ENCODE results near the gene NAA16. TPM values are rescaled to one million over a fixed set of nuclear protein-coding genes. Genes with fewer than 3 reads are reported as not detected.
A peak's percentile ranks its signal among the peaks of the same experiment; 100 is the strongest.

NAA16 gene
- 4.4 and 7.4 TPM in 2 replicates for polyA plus RNA-seq (2012; rRNA removed)
- 5.3 and 5.6 TPM in 2 replicates for polyA plus RNA-seq (2012; cell fraction: cytosol; rRNA removed)
- 13.8 and 23.4 TPM in 2 replicates for polyA plus RNA-seq (2012; cell fraction: nucleus; rRNA removed)

DNA sequence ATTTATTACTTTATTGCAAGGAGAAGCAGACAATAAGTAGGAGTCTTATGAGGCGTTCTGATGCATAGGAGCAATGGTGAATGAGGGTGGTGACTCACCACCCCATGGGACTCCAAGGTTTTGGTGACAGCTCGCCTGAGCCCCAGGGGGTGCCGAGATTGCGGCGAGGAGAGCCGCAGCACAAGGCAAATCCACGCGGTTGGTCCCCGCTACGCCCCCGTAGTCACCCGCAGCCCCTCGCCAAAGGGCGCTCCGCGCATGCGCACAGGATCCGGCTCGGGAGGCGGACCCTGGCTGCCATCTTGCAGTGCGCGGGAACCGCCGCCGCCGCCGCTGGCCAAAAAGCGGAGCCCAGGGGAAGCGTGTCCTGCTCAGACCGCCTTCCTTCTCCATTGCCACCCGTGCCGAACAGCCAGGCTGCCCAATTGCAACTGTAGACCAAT, at the start of gene NAA16:
TSS of gene NAA16 (plus strand) at position 305 of the 443 bp plus-strand sequence. CDS start 262 bp downstream, outside the sequence.
- Histone ChIP-seq H3K36me3 (replicated peaks in 1 of 2; ENCODE audit: control insufficient read depth in 1 of 2, insufficient read depth in 2 of 2, low read length in 1 of 2) (no peaks in the 10 kb centered on the region), H4K20me1 (ENCODE audit: insufficient read depth) (peaks cover 30% of the 10 kb centered on the region), H3K4me2 (peak within 1 kb of the TSS; percentile 69), H3K9me2 (no peaks in the 10 kb centered on the region), H3K9ac (peak within 1 kb of the TSS; percentile 95), H3K4me3 (ENCODE audit: low read depth in 2 of 2, low read length in 1 of 2) (peak within 1 kb of the TSS; percentile 81 to 88), H3K79me2 (ENCODE audit: insufficient read depth) (peaks cover 47% of the 10 kb centered on the region), H2AFZ (ENCODE audit: low read depth) (peak within 1 kb of the TSS; percentile 93), H3K4me1 (ENCODE audit: control insufficient read depth in 1 of 2, insufficient read depth in 2 of 2, low read depth in 1 of 2, low read length in 1 of 2) (peaks cover 10 to 18% of the 10 kb centered on the region in 2 experiments), H3K27me3 (ENCODE audit: insufficient read depth) (no peaks in the 10 kb centered on the region), H3K9me3 (no peaks in the 10 kb centered on the region), H3K27ac (ENCODE audit: low read depth in 2 of 2, low read length in 1 of 2) (peak within 1 kb of the TSS; percentile 87 to 90), H3F3A (replicated peaks; ENCODE audit: insufficient read depth) (peaks cover 5% of the 10 kb centered on the region)
- 0% methylated on average over 11 of the region's 32 CpGs for WGBS (ENCODE audit: low lambda C conversion rate)
- ChIA-PET CTCF (no interaction called here), POLR2A (no interaction called here)
- DNase-seq: peak; percentile 99
- no peak for TF ChIP-seq TEAD4 (IDR thresholded peaks at IDR 0.05; ENCODE audit: borderline replicate concordance, insufficient read depth)
- no peak for TF ChIP-seq RFX5 (IDR thresholded peaks at IDR 0.05; ENCODE audit: low read length)
- TF ChIP-seq, protein P1, sequence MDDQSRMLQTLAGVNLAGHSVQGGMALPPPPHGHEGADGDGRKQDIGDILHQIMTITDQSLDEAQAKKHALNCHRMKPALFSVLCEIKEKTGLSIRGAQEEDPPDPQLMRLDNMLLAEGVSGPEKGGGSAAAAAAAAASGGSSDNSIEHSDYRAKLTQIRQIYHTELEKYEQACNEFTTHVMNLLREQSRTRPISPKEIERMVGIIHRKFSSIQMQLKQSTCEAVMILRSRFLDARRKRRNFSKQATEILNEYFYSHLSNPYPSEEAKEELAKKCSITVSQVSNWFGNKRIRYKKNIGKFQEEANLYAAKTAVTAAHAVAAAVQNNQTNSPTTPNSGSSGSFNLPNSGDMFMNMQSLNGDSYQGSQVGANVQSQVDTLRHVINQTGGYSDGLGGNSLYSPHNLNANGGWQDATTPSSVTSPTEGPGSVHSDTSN (IDR thresholded peaks at IDR 0.05): 0 out of 2 replicates have a peak, but pooled peaks have one; percentile 8
- TF ChIP-seq, protein P2, sequence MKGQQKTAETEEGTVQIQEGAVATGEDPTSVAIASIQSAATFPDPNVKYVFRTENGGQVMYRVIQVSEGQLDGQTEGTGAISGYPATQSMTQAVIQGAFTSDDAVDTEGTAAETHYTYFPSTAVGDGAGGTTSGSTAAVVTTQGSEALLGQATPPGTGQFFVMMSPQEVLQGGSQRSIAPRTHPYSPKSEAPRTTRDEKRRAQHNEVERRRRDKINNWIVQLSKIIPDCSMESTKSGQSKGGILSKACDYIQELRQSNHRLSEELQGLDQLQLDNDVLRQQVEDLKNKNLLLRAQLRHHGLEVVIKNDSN (IDR thresholded peaks at IDR 0.05; ENCODE audit: borderline replicate concordance, low read depth): no peak
- TF ChIP-seq, protein P3, sequence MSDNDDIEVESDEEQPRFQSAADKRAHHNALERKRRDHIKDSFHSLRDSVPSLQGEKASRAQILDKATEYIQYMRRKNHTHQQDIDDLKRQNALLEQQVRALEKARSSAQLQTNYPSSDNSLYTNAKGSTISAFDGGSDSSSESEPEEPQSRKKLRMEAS (IDR thresholded peaks at IDR 0.05; ENCODE audit: low read depth): peak; percentile 84
- no peak for TF ChIP-seq RAD21 (IDR thresholded peaks at IDR 0.05; ENCODE audit: low read length)
- no peak for TF ChIP-seq FOXJ3 (CRISPR knock-in tag; IDR thresholded peaks at IDR 0.05)
- no peak for TF ChIP-seq GABPA (IDR thresholded peaks at IDR 0.05; ENCODE audit: low read depth)
- peak; percentile 86 for TF ChIP-seq YY1 (IDR thresholded peaks at IDR 0.05; ENCODE audit: low read depth)
- TF ChIP-seq TCF12 (IDR thresholded peaks at IDR 0.05): no peak
- peak; percentile 52; the same call in 1 of the 2 replicates for TF ChIP-seq FOSL2 (IDR thresholded peaks at IDR 0.05; ENCODE audit: borderline replicate concordance, low read depth)
- no peak for TF ChIP-seq FOXM1 (IDR thresholded peaks at IDR 0.05; ENCODE audit: low read depth)
- TF ChIP-seq MXI1 (IDR thresholded peaks at IDR 0.05; ENCODE audit: low read depth, low read length): peak; percentile 97
- TF ChIP-seq POLR2AphosphoS5 (IDR thresholded peaks at IDR 0.05; ENCODE audit: low read depth, low read length): peak; percentile 84
- TF ChIP-seq RCOR1 (IDR thresholded peaks at IDR 0.05; ENCODE audit: low read length): no peak
- TF ChIP-seq, protein P4, sequence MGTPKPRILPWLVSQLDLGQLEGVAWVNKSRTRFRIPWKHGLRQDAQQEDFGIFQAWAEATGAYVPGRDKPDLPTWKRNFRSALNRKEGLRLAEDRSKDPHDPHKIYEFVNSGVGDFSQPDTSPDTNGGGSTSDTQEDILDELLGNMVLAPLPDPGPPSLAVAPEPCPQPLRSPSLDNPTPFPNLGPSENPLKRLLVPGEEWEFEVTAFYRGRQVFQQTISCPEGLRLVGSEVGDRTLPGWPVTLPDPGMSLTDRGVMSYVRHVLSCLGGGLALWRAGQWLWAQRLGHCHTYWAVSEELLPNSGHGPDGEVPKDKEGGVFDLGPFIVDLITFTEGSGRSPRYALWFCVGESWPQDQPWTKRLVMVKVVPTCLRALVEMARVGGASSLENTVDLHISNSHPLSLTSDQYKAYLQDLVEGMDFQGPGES (IDR thresholded peaks at IDR 0.05; ENCODE audit: low read depth, low read length): no peak
- no peak for TF ChIP-seq CTCF (IDR thresholded peaks at IDR 0.05)
- peak in 1 of 2 experiments; percentile 5; a peak in 1 of 4 replicates for TF ChIP-seq EP300 (IDR thresholded peaks at IDR 0.05; ENCODE audit: borderline replicate concordance in 1 of 2, low read depth in 1 of 2, low read length in 1 of 2)
- TF ChIP-seq ZBTB33 (IDR thresholded peaks at IDR 0.05; ENCODE audit: borderline replicate concordance, low read depth): no peak
- TF ChIP-seq CHD2 (IDR thresholded peaks at IDR 0.05; ENCODE audit: low read length, partially characterized antibody): peak; percentile 68
- TF ChIP-seq SIN3A (IDR thresholded peaks at IDR 0.05; ENCODE audit: borderline replicate concordance, low read depth, low read length): peak; percentile 35; the same call in 1 of the 2 replicates
- TF ChIP-seq TAF1 (IDR thresholded peaks at IDR 0.05; ENCODE audit: borderline replicate concordance, low read depth, low read length): peak; percentile 68; the same call in 1 of the 2 replicates
- TF ChIP-seq ELF1 (IDR thresholded peaks at IDR 0.05): no peak
- peak; percentile 87 for TF ChIP-seq NRF1 (IDR thresholded peaks at IDR 0.05; ENCODE audit: low read depth, low read length)
- peak; percentile 24; the same call in 1 of the 2 replicates for TF ChIP-seq JUND (IDR thresholded peaks at IDR 0.05)
- TF ChIP-seq USF2 (IDR thresholded peaks at IDR 0.05; ENCODE audit: borderline replicate concordance, low read depth, low read length): no peak
- TF ChIP-seq SMC3 (IDR thresholded peaks at IDR 0.05; ENCODE audit: low read depth, low read length): no peak
